ENCODE results near the gene DUOX1. TPM values are rescaled to one million over a fixed set of nuclear protein-coding genes. Genes with fewer than 3 reads are reported as not detected.

Gene DUOX1
- total RNA-seq: not detected in 2 replicates

GRCh38 chr15:45129651-45130129 is at the start of gene DUOX1, which contains the start of gene DUOXA1:
Gene DUOX1, plus strand, starts transcription at chr15:45129994. Its CDS starts 1,973 bp downstream, at chr15:45131967.
Gene DUOXA1, minus strand, starts transcription at chr15:45129879. Its CDS starts 6,865 bp downstream, at chr15:45123014.

GRCh38 chr15:45114076-45114750 is 15.6 kb upstream of the DUOX1 start, which contains the start of the genes DUOX2 and DUOXA2:
Gene DUOX2, minus strand, starts transcription at chr15:45114172. Its CDS starts 761 bp downstream, at chr15:45113411.
Gene DUOXA2, plus strand, starts transcription at chr15:45114326. Its CDS starts 280 bp downstream, at chr15:45114606.

GRCh38 chr15:45187894-45188830 is 58.4 kb downstream of the DUOX1 start, which contains the start of gene SHF:
Gene SHF, minus strand, starts transcription at chr15:45187966. Its CDS starts 15 bp downstream, at chr15:45187951.

Other genes starting within 250 kb of the DUOX1 start
- gene TERB2, start 173.3 kb upstream of the DUOX1 start, total RNA-seq: not detected in 2 replicates
- gene SORD, start 106.8 kb upstream of the DUOX1 start, total RNA-seq: 5.1 and 10.2 TPM in 2 replicates
- not detected in 2 replicates for gene DUOX2, start 15.8 kb upstream of the DUOX1 start, total RNA-seq
- gene DUOXA2, start 15.7 kb upstream of the DUOX1 start, total RNA-seq: not detected in 2 replicates
- not detected in 2 replicates for gene DUOXA1, start 115 bp upstream of the DUOX1 start, total RNA-seq
- gene SHF, start 58.0 kb downstream of the DUOX1 start, total RNA-seq: 2.9 and 4.7 TPM in 2 replicates
- gene SLC28A2, start 122.2 kb downstream of the DUOX1 start, total RNA-seq: not detected in 2 replicates
- 0.17 and 1.9 TPM in 2 replicates for gene GATM, start 248.6 kb downstream of the DUOX1 start, total RNA-seq